Lower lobe of right lung (tissue), 2 donors: ENCODE measurements around the gene NAT10. TPM values are rescaled to one million over a fixed set of nuclear protein-coding genes. Genes with fewer than 3 reads are reported as not detected.

ENCODE experiments used
- ATAC-seq, 2 donors: fragments of 200-7000 bp; cut with Tn5 transposase; one replicate each; pipeline ENCODE4 v1.9.1; 2020 to 2022; ENCODE audit warnings: mild to moderate bottlenecking in 2 of 2, moderate library complexity in 2 of 2
- DNase-seq: peaks from one replicate; pipeline ENCODE4 v3.0.0-alpha.2; 2020
- H3K27ac ChIP-seq: fragments of 200-600 bp; one replicate; pipeline ENCODE4 v1.8.0; 2022
- H3K27me3 ChIP-seq: fragments of 200-600 bp; one replicate; pipeline ENCODE4 v1.8.0; 2022; ENCODE audit warnings: low read depth
- H3K36me3 ChIP-seq: fragments of 200-600 bp; one replicate; pipeline ENCODE4 v1.8.0; 2022; ENCODE audit warnings: mild to moderate bottlenecking
- H3K4me1 ChIP-seq: fragments of 200-600 bp; one replicate; pipeline ENCODE4 v1.8.0; 2022
- H3K4me3 ChIP-seq: fragments of 200-600 bp; one replicate; pipeline ENCODE4 v1.8.0; 2022; ENCODE audit warnings: mild to moderate bottlenecking
- H3K9me3 ChIP-seq: fragments of 200-600 bp; one replicate; pipeline ENCODE4 v1.8.0; 2022
- intact Hi-C: fragments of 100-400 bp; cut with DNase I; formaldehyde crosslinking; loops from one replicate; pipeline ENCODE4 v1.11.0; 2022
- total RNA-seq: library from RNA; stranded (reverse); fragmentation: NEBNext Ultra II Directional; extraction: Animal tissue kit (Norgen Biotek cat#: 25700); gene quantifications from one replicate; pipeline ENCODE4 v1.2.1, GENCODE V29; 2021
- TF ChIP-seq, protein P1 (sequence below): fragments of 200-600 bp; IDR thresholded peaks from one replicate; pipeline ENCODE4 v1.8.0; 2022; ENCODE audit warnings: antibody characterized with exemption, mild to moderate bottlenecking
- donor health status: DM: no; HTN: yes; CAD: no; lungs with severe emphysema.

Gene NAT10
- total RNA-seq, 1 donor from 2014 or later: 37.3 TPM

DNA sequence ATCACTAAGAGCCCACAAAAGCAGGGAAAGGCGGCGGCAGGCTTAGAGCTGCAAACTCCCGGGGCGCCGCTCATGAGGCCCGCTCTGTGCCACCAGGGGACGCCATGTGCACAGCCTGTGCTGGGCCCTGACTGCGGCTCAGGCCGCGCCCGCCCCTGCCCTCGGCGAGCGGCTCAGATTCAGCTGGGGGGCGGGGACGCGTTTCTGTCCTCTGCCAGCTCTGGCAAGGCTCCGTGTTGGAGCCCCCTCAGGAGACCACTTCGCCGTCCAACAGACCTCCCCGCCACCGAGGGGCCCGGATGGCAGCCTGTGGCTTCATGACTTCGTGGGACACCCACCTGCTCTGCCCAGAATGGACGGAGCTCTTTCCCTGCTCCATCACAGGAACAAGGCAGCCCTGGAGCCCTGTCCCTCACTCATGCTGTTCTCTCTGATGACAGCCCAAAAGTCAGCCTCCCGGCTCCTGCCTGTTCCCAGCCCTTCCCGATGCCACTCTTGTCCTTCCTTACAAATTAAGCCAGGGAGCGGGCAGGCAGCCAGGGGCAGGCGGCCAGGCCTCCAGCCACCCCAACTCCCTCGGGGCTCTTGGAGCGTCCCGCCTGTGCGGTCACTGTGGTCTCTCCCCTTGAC is 69.1 kb downstream of the NAT10 start:
- no peak overlapping the region for H3K27ac ChIP-seq
- peak overlapping the region; percentile 36 for H3K4me3 ChIP-seq

DNA sequence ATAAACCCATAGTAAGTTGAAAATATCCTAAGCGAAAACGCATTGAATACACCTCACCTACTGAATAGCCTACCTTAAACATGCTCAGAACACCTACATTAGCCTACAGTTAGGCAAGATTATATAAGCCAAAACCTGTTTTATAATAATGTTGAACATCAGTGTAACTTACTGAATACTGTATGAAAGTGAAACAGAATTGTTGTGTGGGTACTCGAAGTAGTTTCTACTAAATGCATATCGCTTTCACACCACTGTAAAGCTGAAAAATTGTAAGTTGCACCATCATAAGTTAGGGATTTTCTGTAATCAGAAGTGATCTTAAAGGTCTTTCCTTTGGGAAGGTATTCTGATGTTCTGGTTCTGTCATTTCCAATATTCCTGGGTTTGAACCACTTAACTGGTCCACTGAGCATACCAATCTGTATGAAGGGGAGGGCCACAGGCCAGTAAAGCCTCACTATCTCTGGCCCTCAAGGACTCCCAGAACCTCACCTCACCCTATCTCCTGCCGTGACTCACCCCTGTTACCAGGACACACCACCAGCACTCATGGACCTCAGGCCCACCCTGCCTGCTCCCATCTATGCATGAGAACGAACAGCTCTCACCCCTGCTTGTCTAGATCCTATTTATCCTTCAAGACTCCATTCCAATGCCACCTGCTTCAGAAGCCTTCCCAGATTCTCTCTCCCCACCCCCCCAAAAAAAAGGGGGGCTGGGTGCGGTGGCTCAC is 70.0 kb downstream of the NAT10 start:
- Histone ChIP-seq H3K9me3 (no peaks in the 10 kb centered on the region), H3K36me3 (no peaks in the 10 kb centered on the region), H3K4me3 (no peak overlapping the region), H3K27me3 (peaks cover 7% of the 10 kb centered on the region), H3K4me1 (peaks cover 14% of the 10 kb centered on the region), H3K27ac (no peak overlapping the region)
- ATAC-seq (no peak), DNase-seq (no peak)
- intact Hi-C loops: no loop called here
- TF ChIP-seq, protein P1, sequence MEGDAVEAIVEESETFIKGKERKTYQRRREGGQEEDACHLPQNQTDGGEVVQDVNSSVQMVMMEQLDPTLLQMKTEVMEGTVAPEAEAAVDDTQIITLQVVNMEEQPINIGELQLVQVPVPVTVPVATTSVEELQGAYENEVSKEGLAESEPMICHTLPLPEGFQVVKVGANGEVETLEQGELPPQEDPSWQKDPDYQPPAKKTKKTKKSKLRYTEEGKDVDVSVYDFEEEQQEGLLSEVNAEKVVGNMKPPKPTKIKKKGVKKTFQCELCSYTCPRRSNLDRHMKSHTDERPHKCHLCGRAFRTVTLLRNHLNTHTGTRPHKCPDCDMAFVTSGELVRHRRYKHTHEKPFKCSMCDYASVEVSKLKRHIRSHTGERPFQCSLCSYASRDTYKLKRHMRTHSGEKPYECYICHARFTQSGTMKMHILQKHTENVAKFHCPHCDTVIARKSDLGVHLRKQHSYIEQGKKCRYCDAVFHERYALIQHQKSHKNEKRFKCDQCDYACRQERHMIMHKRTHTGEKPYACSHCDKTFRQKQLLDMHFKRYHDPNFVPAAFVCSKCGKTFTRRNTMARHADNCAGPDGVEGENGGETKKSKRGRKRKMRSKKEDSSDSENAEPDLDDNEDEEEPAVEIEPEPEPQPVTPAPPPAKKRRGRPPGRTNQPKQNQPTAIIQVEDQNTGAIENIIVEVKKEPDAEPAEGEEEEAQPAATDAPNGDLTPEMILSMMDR: no peak

More for the DNA sequence above, 69.1 kb downstream of the NAT10 start:
- TF ChIP-seq, protein P1: peak; percentile 92
- Histone ChIP-seq H3K36me3 (no peaks in the 10 kb centered on the region), H3K4me1 (peaks cover 14% of the 10 kb centered on the region), H3K9me3 (no peaks in the 10 kb centered on the region), H3K27me3 (peaks cover 7% of the 10 kb centered on the region)
- ATAC-seq (peak; percentile 96 to 99), DNase-seq (peak; percentile 88)
- intact Hi-C loops: loop anchor here (5.0 kb wide), 1 partner anchor 183 kb away; the partner anchor contains the start of gene ABTB2

DNA sequence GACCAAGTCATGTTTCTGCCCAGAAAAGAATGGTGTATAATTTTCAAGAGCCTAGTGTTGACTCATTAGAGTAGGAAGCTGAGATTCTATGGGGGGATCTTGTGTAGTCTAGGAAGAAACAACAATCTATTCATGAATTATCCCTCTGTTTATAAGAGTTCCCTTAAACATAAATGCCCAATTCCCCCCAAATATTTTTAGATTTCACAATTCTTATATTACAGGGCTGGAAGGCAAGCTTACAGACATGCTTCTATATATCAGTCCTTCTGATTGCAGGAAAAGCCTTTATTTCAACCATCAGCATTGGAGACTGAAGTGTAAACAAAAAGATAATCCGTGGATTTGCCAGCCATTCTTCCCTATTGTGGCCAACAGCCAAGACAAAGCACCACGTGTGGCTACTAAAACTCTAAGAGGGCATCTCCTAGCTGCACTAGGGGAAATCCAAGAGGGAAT is 71.4 kb downstream of the NAT10 start:
- no peak overlapping the region for H3K27ac ChIP-seq
- DNase-seq (no peak), ATAC-seq (no peak)
- intact Hi-C loops: no loop called here
- TF ChIP-seq, protein P1: no peak
- no peak overlapping the region for H3K4me3 ChIP-seq
- H3K9me3 ChIP-seq: no peaks in the 10 kb centered on the region
- H3K27me3 ChIP-seq: peaks cover 7% of the 10 kb centered on the region
- H3K36me3 ChIP-seq: no peaks in the 10 kb centered on the region
- peaks cover 14% of the 10 kb centered on the region for H3K4me1 ChIP-seq

DNA sequence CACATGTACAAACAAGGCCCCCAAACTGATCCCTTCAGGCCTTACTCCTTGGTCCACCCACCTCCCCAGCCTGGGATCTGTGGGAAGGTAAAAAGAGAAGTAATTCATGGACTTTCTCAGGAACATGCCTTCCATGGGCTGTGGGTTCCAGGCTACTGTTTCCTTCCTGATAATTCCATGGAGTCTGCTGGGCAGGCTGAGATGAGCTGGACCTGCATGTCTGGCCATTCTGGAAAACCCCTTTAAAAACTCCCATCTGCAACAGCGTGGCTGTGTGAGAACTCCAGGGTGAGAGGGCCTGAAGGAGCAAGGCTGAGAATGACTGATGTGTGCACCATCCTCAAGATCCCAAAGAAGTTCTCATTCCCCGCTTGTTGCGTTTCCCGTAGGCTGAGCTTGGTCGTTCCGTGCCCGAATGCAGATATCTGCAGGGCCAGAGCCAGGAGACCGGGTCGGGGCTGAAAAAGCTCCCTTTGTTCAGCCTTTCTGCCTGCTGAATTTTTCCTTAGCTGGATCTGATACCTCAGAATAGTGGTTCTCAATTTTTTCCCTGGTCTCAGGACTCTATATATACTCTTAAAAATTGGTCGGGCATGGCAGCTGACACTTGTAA is 72.9 kb downstream of the NAT10 start:
- no peak for ATAC-seq
- intact Hi-C loops: no loop called here

DNA sequence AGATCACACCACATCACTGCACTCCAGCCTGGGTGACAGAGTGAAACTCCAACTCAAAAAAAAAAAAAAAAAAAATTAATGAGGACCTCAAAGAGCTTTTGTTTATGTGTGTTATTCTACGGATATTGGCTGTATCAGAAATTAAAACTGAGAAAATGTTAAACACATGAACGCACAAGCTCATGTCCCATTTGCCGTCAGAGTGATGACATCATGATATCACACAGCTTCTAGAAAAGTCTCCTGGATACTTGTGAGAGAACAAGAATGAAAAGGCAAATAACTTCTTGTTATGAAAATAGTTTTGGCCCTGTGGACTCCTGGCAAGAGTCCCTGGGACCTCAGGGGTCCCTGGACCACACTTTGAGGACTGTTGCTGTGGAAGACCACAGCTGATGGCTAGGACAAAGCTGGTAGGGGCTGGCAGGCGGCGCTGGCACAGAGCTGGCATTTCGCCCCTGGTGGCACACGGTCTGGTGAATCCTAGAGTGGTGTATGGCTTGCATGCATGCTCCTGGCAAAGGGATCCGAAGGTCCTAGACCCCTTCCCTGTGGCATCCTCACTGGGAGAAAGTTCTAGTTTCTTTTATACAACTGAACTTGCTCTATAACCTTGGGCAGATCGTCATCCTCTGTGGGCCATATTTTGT is 73.7 kb downstream of the NAT10 start:
- intact Hi-C loops: no loop called here
- H3K27me3 ChIP-seq: no peaks in the 10 kb centered on the region
- no peak overlapping the region for H3K27ac ChIP-seq
- no peaks in the 10 kb centered on the region for H3K36me3 ChIP-seq
- H3K4me1 ChIP-seq: peaks cover 8% of the 10 kb centered on the region
- TF ChIP-seq, protein P1: no peak
- DNase-seq: no peak
- H3K9me3 ChIP-seq: no peaks in the 10 kb centered on the region
- no peak overlapping the region for H3K4me3 ChIP-seq
- no peak for ATAC-seq

More for the DNA sequence above, 72.9 kb downstream of the NAT10 start:
- H3K9me3 ChIP-seq: no peaks in the 10 kb centered on the region
- no peak overlapping the region for H3K4me3 ChIP-seq
- H3K36me3 ChIP-seq: no peaks in the 10 kb centered on the region
- TF ChIP-seq, protein P1: no peak
- no peaks in the 10 kb centered on the region for H3K27me3 ChIP-seq
- no peak overlapping the region for H3K27ac ChIP-seq
- peaks cover 14% of the 10 kb centered on the region for H3K4me1 ChIP-seq
- no peak for DNase-seq
